Right renal pelvis (tissue), 4 donors: ENCODE results near the gene BRD9. TPM values are rescaled to one million over a fixed set of nuclear protein-coding genes. Genes with fewer than 3 reads are reported as not detected.

Source experiments
- DNase-seq, 4 donors: peaks; one replicate each; pipeline ENCODE4 v3.0.0-alpha.2; 2013; ENCODE audit warnings: low read depth in 4 of 4, low spot score in 3 of 4, missing footprints in 1 of 4
- polyA plus RNA-seq, 4 donors: library from polyadenylated mRNA; unstranded; fragments of 120-200 nt; gene quantifications; one replicate each; pipeline ENCODE4 v1.2.1, GENCODE V29; 2013; ENCODE audit not compliant: insufficient read length in 4 of 4

BRD9 gene
- polyA plus RNA-seq, 4 donors: 33.0 to 38.8 (median 36.7) TPM

- DNase-seq: no peak
These were observed 71.1 kb downstream of the BRD9 start for GRCh38 chr5:821504-821903.

DNA sequence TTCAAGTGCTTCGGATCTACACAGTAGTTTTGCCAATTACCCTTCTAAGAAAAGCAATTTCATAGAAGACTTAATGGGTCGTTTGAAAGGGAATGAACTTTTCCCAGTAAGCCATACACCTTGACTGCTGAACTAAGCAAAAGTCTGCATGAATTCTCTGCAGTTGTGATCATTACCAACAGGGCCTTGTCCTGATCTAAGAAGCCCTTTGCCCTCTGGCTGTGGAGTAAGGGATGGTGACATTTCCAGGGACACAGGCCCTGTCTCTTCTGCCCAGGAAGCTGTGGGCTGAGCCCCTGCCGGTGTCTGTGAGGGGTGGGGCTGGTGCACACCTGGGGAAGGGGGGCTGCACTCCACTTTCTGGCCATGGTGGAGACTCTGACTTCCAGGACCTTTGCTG is 72.4 kb downstream of the BRD9 start:
- DNase-seq: no peak

GRCh38 chr5:819078-819477 is 73.5 kb downstream of the BRD9 start:
- no peak for DNase-seq

DNA sequence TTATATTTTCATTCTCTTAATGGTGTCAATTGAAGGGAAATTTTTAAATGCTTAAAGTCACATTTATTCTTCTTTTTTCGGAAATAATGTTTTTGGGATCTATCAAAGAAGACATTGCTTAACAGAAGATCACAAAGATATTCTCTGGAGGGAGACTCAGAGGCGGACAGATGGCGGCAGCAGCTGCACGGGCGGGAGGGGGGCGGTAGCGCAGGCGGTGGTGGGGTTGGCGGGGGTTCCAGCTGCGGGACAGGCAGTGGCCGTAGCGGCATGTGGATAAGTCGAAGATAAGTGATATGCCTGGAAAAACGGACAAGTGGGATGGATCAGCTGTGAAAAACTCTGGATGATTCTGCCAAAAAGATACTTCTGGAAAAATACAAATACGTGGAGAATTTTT is 76.4 kb downstream of the BRD9 start:
- no peak for DNase-seq

DNA sequence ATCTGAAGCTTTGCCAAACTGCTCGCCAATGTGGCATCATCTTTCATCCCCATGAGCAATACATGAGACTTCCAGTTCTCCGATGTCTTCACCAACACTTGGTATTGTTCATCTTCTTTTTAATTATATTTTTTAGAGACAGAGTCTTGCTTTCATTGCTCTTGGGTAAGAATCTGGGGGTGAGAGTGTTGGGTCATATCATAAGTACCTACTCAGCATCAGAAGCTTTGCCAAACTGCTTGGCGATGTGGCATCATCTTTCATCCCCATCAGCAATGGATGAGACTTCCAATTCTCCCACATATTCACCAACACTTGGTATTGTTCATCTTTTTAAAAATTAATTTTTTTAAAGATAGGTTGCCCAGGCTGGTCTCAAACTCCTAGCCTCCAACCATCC is 77.2 kb downstream of the BRD9 start:
- DNase-seq: no peak

Other genes with a start within 250 kb of the BRD9 start
- gene TPPP, start 199.4 kb downstream of the BRD9 start, polyA plus RNA-seq: 1 to 10 TPM; 3.0 to 6.2 (median 4.4) TPM
- 1 to 10 TPM; 3.3 to 5.1 (median 4.5) TPM for gene ZDHHC11B, start 108.1 kb downstream of the BRD9 start, polyA plus RNA-seq
- 1 to 10 TPM; 6.4 to 6.9 (median 6.7) TPM for gene ZDHHC11, start 41.8 kb downstream of the BRD9 start, polyA plus RNA-seq
- 10 to 100 TPM; 11.3 to 17.0 (median 15.4) TPM for gene TRIP13, start 83 bp upstream of the BRD9 start, polyA plus RNA-seq
- 10 to 100 TPM; 14.7 to 20.8 (median 16.9) TPM for gene NKD2, start 116.0 kb upstream of the BRD9 start, polyA plus RNA-seq
- gene SLC12A7, start 219.3 kb upstream of the BRD9 start, polyA plus RNA-seq: 10 to 100 TPM; 32.7 to 47.0 (median 33.7) TPM